K562 (cell line): Measurements from ENCODE around the gene NXT1. TPM values are rescaled to one million over a fixed set of nuclear protein-coding genes. Genes with fewer than 3 reads are reported as not detected.

Source experiments
- ATAC-seq: fragments of 200-7000 bp; cut with Tn5 transposase; 3 replicates; pipeline ENCODE4 v1.9.1; 2020; ENCODE audit warnings: moderate library complexity
- BruUV-seq: library from RNA; stranded (reverse); fragments of 400-500 nt; replicated peaks from 2 replicates; lab custom pipeline; 2021; lab: Mats Ljungman, UMichigan
- CTCF ChIA-PET: fragments of 300-600 bp; formaldehyde crosslinking; extraction: SDS; loops from one replicate; lab custom pipeline; 2021; ENCODE audit warnings: low intra/inter-chr PET ratio; lab: Yijun Ruan, JAX
- POLR2A ChIA-PET: fragments of 300-600, 350-650 bp; sonication (Branson Sonifier 250); formaldehyde crosslinking; extraction: SDS; loops from one replicate; lab custom pipeline; 2021; ENCODE audit warnings: antibody characterized with exemption, inconsistent platforms; lab: Yijun Ruan, JAX
- DNase-seq, 4 experiments: peaks; one replicate each; pipeline versions ENCODE4 v3.0.0 to v3.0.0-alpha.2; 2011 to 2018; ENCODE audit warnings: low spot score in 3 of 4, mixed read lengths in 3 of 4; ENCODE audit errors: extremely low read depth in 1 of 4
- FAIRE-seq: peaks from 2 replicates; lab custom pipeline; 2011; peaks lifted over from hg19 to GRCh38; lab: Jason Lieb, UNC
- H2AFZ ChIP-seq: 2 replicates; pipeline ENCODE4 v1.6.0; 2011; ENCODE audit warnings: low read depth, low read length, control low read depth, inconsistent platforms
- H3K27ac ChIP-seq: fragments of 200-600 bp; 3 replicates; pipeline ENCODE4 v1.8.0; 2011; ENCODE audit warnings: low read depth, mild to moderate bottlenecking, control low read depth, inconsistent platforms, low read length, moderate library complexity, mixed read lengths; ENCODE audit errors: extremely low read depth
- H3K27me3 ChIP-seq, 2 experiments: fragments of 300-600 bp in 1 of 2; 2 replicates in 1 of 2; 3 replicates in 1 of 2; pipeline versions ENCODE4 v1.6.0 to v1.8.0; 2011; ENCODE audit warnings: inconsistent platforms in 2 of 2, low read length in 2 of 2, mild to moderate bottlenecking in 1 of 2, mixed read lengths in 1 of 2, moderate library complexity in 1 of 2; ENCODE audit not compliant: control insufficient read depth in 2 of 2, insufficient read depth in 2 of 2
- H3K36me3 ChIP-seq: fragments of 300-600 bp; 3 replicates; pipeline ENCODE4 v1.8.0; 2011; ENCODE audit warnings: mild to moderate bottlenecking, low read length, inconsistent platforms; ENCODE audit not compliant: control insufficient read depth, insufficient read depth
- H3K4me1 ChIP-seq, 2 experiments: fragments of 200-600 bp in 1 of 2; replicated peaks in 1 of 2; 2 replicates in 1 of 2; 3 replicates in 1 of 2; pipeline versions ENCODE4 v1.5.1 to v1.8.0; 2011; ENCODE audit warnings: inconsistent platforms in 2 of 2, low read length in 2 of 2, mild to moderate bottlenecking in 1 of 2, mixed read lengths in 1 of 2, moderate library complexity in 1 of 2; ENCODE audit not compliant: control insufficient read depth in 2 of 2, insufficient read depth in 2 of 2
- H3K4me2 ChIP-seq: 2 replicates; pipeline ENCODE4 v1.6.1; 2011; ENCODE audit warnings: low read length, control low read depth, inconsistent platforms, mixed read lengths; ENCODE audit not compliant: insufficient read depth
- H3K4me3 ChIP-seq: fragments of 200-600 bp; sonication (generic), shearing (Covaris generic); 2 replicates; pipeline ENCODE4 v1.5.1; 2016; ENCODE audit warnings: control low read depth, inconsistent platforms
- H3K79me2 ChIP-seq: fragments of 200-600 bp; 3 replicates; pipeline ENCODE4 v1.8.0; 2011; ENCODE audit warnings: low read length, inconsistent platforms; ENCODE audit not compliant: control insufficient read depth, insufficient read depth
- H3K9ac ChIP-seq, 2 experiments: 2 replicates each; pipeline versions ENCODE4 v1.6.0 to v1.6.1; 2011; ENCODE audit warnings: low read depth in 2 of 2, low read length in 2 of 2, control low read depth in 1 of 2, inconsistent platforms in 1 of 2, mild to moderate bottlenecking in 1 of 2, mixed read lengths in 1 of 2; ENCODE audit not compliant: insufficient read depth in 1 of 2
- H3K9me1 ChIP-seq: one replicate; pipeline ENCODE4 v1.6.0; 2011; ENCODE audit warnings: inconsistent platforms, mild to moderate bottlenecking, low read length, moderate library complexity; ENCODE audit not compliant: control insufficient read depth, insufficient read depth
- H3K9me3 ChIP-seq: replicated peaks from 2 replicates; pipeline ENCODE4 v1.5.1; 2011; ENCODE audit warnings: low read depth, low read length, inconsistent platforms; ENCODE audit not compliant: control insufficient read depth, insufficient read depth
- H4K20me1 ChIP-seq: replicated peaks from 2 replicates; pipeline ENCODE4 v1.6.1; 2011; ENCODE audit warnings: low read length, inconsistent platforms, mixed read lengths; ENCODE audit not compliant: control insufficient read depth, insufficient read depth
- ARID1B ChIP-seq: fragments of 450-650 bp; IDR thresholded peaks from 2 replicates; pipeline ENCODE4 v1.6.1; 2016; ENCODE audit warnings: antibody characterized with exemption, mild to moderate bottlenecking, inconsistent platforms
- DIDO1 ChIP-seq: fragments of 450-650 bp; IDR thresholded peaks from 2 replicates; pipeline ENCODE4 v1.6.1; 2016; ENCODE audit warnings: low read depth, missing biosample characterization, missing genetic modification characterization
- MCM5 ChIP-seq: fragments of 450-650 bp; IDR thresholded peaks from 2 replicates; pipeline ENCODE4 v1.6.1; 2016; ENCODE audit warnings: low read depth
- NFATC3 ChIP-seq: fragments of 450-650 bp; IDR thresholded peaks from 2 replicates; pipeline ENCODE4 v1.6.1; 2017; ENCODE audit warnings: mild to moderate bottlenecking
- SP1 ChIP-seq: sonication (generic); formaldehyde crosslinking; IDR thresholded peaks from 2 replicates; pipeline ENCODE4 v1.8.1; 2022; ENCODE audit warnings: mild to moderate bottlenecking, missing genetic modification reagents
- TGIF2 ChIP-seq: sonication (generic); formaldehyde crosslinking; IDR thresholded peaks from 2 replicates; pipeline ENCODE4 v1.8.1; 2022; ENCODE audit warnings: mild to moderate bottlenecking, missing genetic modification reagents, moderate library complexity
- WGBS: fragments of 100-300 bp; shearing (Covaris generic); methylation state at CpG from one replicate; pipeline ENCODE4 v1.1.6; 2016; ENCODE audit warnings: low coverage, mixed read lengths; ENCODE audit not compliant: insufficient coverage; ENCODE audit errors: missing lambda C conversion rate; 5-methylcytosine and 5-hydroxymethylcytosine counted together
- in situ Hi-C: fragments of 300-500 bp; cut with MboI; formaldehyde crosslinking; loops from 4 replicates; pipeline ENCODE4 v1.15.0; 2018; ENCODE audit warnings: inconsistent platforms, mixed read lengths
- intact Hi-C: fragments of 100-400 bp; cut with micrococcal nuclease; formaldehyde crosslinking; loops from 2 replicates; pipeline ENCODE4 v1.14.2; 2022
- polyA plus RNA-seq, 8 experiments: library from polyadenylated mRNA; depleted of rRNA in 4 of 8; stranded (reverse) in 5 of 8; unstranded in 3 of 8; fragments of >200 nt; fragmentation: Nextera tagmentation in 2 of 8; fragmentation: Illumina TruSeq in 1 of 8; extraction: Ambion mirVana in 2 of 8; extraction: Trizol in 1 of 8; gene quantifications; 2 replicates each; pipeline versions ENCODE4 v1.2.1 to v1.2.3, GENCODE V29; 2011 to 2014; ENCODE audit warnings: inconsistent platforms in 1 of 8, missing spikeins in 1 of 8
- total RNA-seq, 7 experiments: library from RNA; depleted of rRNA in 6 of 7; stranded (reverse); fragments of >200 nt in 6 of 7; fragmentation: Illumina TruSeq in 2 of 7; extraction: Trizol in 2 of 7; gene quantifications; 2 replicates each; pipeline versions ENCODE4 v1.2.1 to v1.2.3, GENCODE V29; 2011 to 2021; ENCODE audit warnings: low replicate concordance in 1 of 7
- TF ChIP-seq, protein P1 (sequence below): fragments of 450-650 bp; formaldehyde crosslinking; IDR thresholded peaks from 2 replicates; pipeline ENCODE4 v1.4.0; 2020; ENCODE audit warnings: mild to moderate bottlenecking, moderate library complexity
- TF ChIP-seq, protein P2 (sequence below): fragments of 450-650 bp; formaldehyde crosslinking; conservative IDR thresholded peaks from 2 replicates; pipeline ENCODE4 v1.4.0; 2022; ENCODE audit warnings: mild to moderate bottlenecking, missing genetic modification characterization
- TF ChIP-seq, protein P3 (sequence below): fragments of 250-450 bp; sonication (Bioruptor Pico); IDR thresholded peaks from 2 replicates; pipeline ENCODE4 v1.8.0; 2021; ENCODE audit warnings: mild to moderate bottlenecking, moderate library complexity
- TF ChIP-seq, protein P4 (sequence below): sonication (generic); formaldehyde crosslinking; IDR thresholded peaks from 2 replicates; pipeline ENCODE4 v1.8.1; 2023; ENCODE audit warnings: mild to moderate bottlenecking, missing genetic modification reagents, moderate library complexity
- TF ChIP-seq, protein P5 (sequence below): sonication (generic); formaldehyde crosslinking; IDR thresholded peaks from 2 replicates; pipeline ENCODE4 v1.8.0; 2022; ENCODE audit warnings: missing genetic modification reagents, mild to moderate bottlenecking, borderline replicate concordance

Gene NXT1
- total and polyA plus RNA-seq, 9 of the 15 experiments (the other 6 are each of a cell fraction or from before 2014, with no cell fraction given), result 7.7 to 50.9 (median 35.6) TPM

DNA sequence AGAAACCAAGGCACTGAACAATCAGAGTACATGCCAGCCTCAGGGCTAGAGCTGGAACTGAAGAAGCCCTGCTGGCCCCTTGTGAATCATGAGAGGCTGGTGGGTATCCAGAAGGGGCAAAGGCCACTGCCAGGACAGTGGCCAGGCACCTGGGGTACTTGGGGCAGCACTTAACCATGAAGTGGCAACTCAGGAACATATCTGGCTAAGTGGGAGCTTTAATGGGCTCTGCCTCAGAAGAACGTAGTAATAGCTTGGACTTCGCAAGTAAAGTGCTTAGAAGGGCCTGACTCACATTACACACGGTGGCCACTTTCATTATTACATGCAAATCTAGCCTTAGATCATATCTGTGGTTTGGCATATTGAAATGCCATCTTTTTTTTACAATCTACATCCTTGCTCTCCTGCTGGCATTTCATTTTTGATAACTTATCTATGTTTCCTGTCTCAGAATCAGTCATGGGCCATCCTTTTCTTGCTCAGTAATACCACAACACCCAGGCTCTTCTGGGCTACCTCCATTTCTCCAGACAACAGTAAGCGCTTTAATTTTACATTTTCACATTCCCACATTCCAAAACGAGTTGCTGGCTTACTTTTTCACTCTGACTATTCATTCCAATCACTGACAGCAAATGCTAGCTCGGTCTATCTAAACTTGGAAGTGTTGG, 49.1 kb downstream of the NXT1 start:
- peaks cover 49% of the 10 kb centered on the region for H3K36me3 ChIP-seq
- ATAC-seq (peak; percentile 37; the same call in 1 of the 3 replicates), DNase-seq (peak in 2 of 4 experiments; percentile 24 to 26)
- BruUV-seq, result no TSS peak
- in situ Hi-C loops, result no loop called here
- no peak overlapping the region for H3K27ac ChIP-seq
- WGBS, result 71% methylated on average over 6 of the region's 6 CpGs
- no peak overlapping the region for H3K4me2 ChIP-seq
- H3K9me3 ChIP-seq, result no peaks in the 10 kb centered on the region
- H3K4me1 ChIP-seq, result no peaks in the 10 kb centered on the region
- no peaks in the 10 kb centered on the region for H3K27me3 ChIP-seq
- peaks cover 26% of the 10 kb centered on the region for H3K79me2 ChIP-seq
- no peak overlapping the region for H2AFZ ChIP-seq
- POLR2A ChIA-PET, result interaction anchor here (0.6 kb wide), 1 partner anchor 17 kb away, joined by 3 read pairs; no protein-coding TSS in a partner anchor
- H3K4me3 ChIP-seq, result no peak overlapping the region
- no peak overlapping the region for H3K9ac ChIP-seq
- H3K9me1 ChIP-seq, result no peaks in the 10 kb centered on the region
- TF ChIP-seq, protein P1, sequence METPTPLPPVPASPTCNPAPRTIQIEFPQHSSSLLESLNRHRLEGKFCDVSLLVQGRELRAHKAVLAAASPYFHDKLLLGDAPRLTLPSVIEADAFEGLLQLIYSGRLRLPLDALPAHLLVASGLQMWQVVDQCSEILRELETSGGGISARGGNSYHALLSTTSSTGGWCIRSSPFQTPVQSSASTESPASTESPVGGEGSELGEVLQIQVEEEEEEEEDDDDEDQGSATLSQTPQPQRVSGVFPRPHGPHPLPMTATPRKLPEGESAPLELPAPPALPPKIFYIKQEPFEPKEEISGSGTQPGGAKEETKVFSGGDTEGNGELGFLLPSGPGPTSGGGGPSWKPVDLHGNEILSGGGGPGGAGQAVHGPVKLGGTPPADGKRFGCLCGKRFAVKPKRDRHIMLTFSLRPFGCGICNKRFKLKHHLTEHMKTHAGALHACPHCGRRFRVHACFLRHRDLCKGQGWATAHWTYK (CRISPR knock-in tag), result no peak
- TF ChIP-seq ARID1B, result no peak
- TF ChIP-seq, protein P2, sequence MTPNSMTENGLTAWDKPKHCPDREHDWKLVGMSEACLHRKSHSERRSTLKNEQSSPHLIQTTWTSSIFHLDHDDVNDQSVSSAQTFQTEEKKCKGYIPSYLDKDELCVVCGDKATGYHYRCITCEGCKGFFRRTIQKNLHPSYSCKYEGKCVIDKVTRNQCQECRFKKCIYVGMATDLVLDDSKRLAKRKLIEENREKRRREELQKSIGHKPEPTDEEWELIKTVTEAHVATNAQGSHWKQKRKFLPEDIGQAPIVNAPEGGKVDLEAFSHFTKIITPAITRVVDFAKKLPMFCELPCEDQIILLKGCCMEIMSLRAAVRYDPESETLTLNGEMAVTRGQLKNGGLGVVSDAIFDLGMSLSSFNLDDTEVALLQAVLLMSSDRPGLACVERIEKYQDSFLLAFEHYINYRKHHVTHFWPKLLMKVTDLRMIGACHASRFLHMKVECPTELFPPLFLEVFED (CRISPR knock-in tag), result no peak
- no peak for TF ChIP-seq NFATC3
- TF ChIP-seq, protein P3, sequence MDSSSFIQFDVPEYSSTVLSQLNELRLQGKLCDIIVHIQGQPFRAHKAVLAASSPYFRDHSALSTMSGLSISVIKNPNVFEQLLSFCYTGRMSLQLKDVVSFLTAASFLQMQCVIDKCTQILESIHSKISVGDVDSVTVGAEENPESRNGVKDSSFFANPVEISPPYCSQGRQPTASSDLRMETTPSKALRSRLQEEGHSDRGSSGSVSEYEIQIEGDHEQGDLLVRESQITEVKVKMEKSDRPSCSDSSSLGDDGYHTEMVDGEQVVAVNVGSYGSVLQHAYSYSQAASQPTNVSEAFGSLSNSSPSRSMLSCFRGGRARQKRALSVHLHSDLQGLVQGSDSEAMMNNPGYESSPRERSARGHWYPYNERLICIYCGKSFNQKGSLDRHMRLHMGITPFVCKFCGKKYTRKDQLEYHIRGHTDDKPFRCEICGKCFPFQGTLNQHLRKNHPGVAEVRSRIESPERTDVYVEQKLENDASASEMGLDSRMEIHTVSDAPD (CRISPR knock-in tag), result no peak
- no peak for TF ChIP-seq MCM5
- TF ChIP-seq, protein P4, sequence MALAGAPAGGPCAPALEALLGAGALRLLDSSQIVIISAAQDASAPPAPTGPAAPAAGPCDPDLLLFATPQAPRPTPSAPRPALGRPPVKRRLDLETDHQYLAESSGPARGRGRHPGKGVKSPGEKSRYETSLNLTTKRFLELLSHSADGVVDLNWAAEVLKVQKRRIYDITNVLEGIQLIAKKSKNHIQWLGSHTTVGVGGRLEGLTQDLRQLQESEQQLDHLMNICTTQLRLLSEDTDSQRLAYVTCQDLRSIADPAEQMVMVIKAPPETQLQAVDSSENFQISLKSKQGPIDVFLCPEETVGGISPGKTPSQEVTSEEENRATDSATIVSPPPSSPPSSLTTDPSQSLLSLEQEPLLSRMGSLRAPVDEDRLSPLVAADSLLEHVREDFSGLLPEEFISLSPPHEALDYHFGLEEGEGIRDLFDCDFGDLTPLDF, result no peak
- no peak for TF ChIP-seq SP1
- TF ChIP-seq, protein P5, sequence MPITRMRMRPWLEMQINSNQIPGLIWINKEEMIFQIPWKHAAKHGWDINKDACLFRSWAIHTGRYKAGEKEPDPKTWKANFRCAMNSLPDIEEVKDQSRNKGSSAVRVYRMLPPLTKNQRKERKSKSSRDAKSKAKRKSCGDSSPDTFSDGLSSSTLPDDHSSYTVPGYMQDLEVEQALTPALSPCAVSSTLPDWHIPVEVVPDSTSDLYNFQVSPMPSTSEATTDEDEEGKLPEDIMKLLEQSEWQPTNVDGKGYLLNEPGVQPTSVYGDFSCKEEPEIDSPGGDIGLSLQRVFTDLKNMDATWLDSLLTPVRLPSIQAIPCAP (CRISPR knock-in tag), result no peak
- TF ChIP-seq TGIF2, result no peak
- no peak for TF ChIP-seq DIDO1
- TF ChIP-seq, all 486 proteins: peak for 0
- CTCF ChIA-PET, result no interaction called here
- intact Hi-C loops, result no loop called here
- FAIRE-seq, result no peak
- no peaks in the 10 kb centered on the region for H4K20me1 ChIP-seq
